Stimulated activated CD8-positive, alpha-beta memory T cell treated with anti-CD3 and anti-CD28 coated beads, Interleukin-7, amount 100 ng/mL, for 1 hour (primary cell): Measurements from ENCODE around the gene KIAA0825.

ENCODE experiments used
- DNase-seq, 2 donors: peaks; one replicate each; pipeline ENCODE4 v3.0.0-alpha.2; 2020; ENCODE audit warnings: low read depth in 2 of 2

Gene KIAA0825

DNA sequence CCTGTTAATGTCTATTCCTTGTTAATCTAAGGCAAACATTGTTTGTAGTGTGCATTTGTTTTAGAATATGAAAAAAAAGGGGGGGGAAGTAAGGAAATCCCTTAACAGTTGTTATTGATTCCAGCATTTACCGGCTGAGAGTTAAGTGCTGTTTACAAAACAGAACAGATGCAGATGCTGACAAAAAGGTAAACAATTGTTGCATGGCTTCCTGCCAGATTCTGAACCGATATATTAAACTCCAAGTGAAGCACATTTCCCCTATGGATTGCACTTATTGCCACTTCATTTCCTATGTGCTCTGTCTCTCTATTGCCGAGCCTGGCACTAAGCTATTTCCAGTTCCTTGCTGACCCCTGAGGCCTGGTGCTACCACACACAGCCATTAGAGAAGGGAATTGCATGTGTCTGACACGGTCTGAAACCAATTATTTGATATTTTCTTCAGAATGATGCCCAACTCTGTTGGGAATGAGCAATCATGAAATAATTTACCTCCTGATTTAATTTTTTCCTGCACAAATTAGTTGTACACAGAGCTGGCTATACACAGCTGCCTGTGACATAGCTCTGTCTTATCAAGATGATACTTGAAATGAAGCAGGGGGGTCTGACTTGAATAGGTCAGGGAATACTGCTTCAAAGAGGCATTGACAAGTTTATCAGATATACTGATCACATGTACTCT is 109.8 kb downstream of the KIAA0825 start:
- DNase-seq: no peak

DNA sequence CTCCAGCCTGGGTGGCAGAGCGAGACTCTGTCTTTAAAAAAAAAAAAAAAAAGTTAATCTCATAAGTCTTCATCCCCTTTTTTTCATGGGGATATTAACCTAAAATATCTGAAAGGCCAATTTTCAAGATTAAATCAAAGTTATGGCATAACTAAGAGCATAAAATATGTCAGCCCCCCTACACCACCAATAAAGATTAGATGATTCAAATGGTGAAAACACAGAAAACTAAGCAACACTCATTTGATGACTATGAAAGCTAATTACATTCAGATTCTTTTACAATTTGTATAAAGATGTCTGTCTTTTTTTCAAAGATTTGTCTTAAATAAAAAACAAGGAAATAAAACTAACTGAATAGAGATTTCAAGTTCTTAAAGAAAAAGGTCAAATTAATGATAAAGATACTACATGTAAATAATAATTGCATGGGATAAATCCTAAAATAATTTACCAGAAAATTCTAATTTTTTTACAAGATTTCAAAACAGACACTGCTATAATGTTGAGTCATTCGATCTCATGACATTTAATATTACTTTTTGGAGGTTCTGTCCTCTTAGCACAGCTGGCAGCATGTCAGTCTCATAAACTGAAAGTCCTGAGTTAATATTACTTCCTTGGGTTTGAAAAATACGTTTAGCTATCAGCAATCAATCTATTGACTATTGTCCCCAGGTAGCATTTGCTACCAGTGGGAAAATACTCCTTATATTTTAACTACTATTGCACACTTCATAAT is 112.9 kb downstream of the KIAA0825 start:
- DNase-seq: no peak

- no peak for DNase-seq
Observed at GRCh38 chr5:94503677-94504076, 114.7 kb downstream of the KIAA0825 start.

GRCh38 chr5:94501365-94501764 is 117.0 kb downstream of the KIAA0825 start:
- no peak for DNase-seq

DNA sequence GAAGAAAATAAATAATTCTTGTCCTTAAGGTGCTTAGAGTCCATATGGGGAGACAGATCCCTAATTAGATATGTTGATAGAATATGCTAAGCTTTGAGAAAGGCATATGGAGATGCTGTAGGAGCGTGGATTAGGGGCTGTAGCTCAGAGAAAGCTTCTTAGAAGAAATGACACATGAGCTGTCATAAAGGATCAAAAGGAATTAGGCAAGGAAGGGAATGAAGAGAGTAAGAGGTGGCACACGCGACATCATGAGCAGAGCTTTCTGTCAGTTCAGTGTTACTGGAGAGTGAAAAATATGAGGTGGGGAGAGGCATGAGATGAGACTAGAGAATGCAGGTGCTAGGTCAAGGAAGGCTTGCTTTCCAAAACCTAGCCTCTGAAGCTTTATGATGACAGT is 118.6 kb downstream of the KIAA0825 start:
- DNase-seq: no peak

DNA sequence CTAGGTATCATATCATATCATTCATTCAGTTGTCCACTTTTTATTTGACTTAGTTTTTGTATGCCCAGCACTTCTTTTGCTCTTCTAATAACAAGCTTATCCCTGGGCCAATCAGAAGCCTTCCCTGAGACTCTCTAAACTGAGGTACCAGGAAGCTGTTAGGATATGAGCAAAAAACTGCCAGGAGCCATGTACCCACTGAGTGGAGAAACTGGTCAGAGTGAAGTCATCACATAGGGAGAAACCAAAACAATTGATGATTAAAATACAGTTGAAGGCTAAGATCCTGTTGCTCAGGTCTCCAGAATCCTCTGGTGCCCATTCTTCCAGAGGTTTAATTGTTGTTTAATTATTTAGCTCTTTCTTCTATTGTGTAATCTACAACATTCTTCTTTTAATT is 120.2 kb downstream of the KIAA0825 start:
- DNase-seq: no peak

GRCh38 chr5:94485067-94485466 is 133.3 kb downstream of the KIAA0825 start:
- DNase-seq: no peak

GRCh38 chr5:94481059-94481458 is 137.3 kb downstream of the KIAA0825 start:
- DNase-seq: no peak

DNA sequence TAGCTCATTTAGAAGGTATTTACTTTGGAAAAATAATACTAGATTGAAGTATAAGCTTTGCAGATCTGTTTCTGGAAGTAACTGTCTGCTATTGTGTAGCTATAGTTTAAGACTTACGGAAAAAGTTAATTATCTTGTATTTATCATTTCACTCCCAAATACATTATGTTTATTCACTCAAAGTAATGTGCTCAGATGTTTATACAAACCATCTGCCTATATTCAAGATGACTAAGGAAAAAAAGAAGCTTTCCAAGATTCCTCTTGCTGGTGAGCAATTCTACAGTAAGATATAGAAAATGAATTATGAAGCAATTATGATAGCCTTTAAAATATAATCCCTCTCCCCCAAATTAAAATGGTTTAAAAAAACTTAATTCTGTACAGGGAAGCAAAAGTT is 137.9 kb downstream of the KIAA0825 start:
- no peak for DNase-seq

- no peak for DNase-seq
Observed at GRCh38 chr5:94473936-94474335, 144.5 kb downstream of the KIAA0825 start.

GRCh38 chr5:94471521-94471920 is 146.9 kb downstream of the KIAA0825 start:
- DNase-seq: no peak

- DNase-seq: no peak
Observed at GRCh38 chr5:94470802-94471201, 147.6 kb downstream of the KIAA0825 start.

- no peak for DNase-seq
Observed at GRCh38 chr5:94469894-94470329, 148.5 kb downstream of the KIAA0825 start.

DNA sequence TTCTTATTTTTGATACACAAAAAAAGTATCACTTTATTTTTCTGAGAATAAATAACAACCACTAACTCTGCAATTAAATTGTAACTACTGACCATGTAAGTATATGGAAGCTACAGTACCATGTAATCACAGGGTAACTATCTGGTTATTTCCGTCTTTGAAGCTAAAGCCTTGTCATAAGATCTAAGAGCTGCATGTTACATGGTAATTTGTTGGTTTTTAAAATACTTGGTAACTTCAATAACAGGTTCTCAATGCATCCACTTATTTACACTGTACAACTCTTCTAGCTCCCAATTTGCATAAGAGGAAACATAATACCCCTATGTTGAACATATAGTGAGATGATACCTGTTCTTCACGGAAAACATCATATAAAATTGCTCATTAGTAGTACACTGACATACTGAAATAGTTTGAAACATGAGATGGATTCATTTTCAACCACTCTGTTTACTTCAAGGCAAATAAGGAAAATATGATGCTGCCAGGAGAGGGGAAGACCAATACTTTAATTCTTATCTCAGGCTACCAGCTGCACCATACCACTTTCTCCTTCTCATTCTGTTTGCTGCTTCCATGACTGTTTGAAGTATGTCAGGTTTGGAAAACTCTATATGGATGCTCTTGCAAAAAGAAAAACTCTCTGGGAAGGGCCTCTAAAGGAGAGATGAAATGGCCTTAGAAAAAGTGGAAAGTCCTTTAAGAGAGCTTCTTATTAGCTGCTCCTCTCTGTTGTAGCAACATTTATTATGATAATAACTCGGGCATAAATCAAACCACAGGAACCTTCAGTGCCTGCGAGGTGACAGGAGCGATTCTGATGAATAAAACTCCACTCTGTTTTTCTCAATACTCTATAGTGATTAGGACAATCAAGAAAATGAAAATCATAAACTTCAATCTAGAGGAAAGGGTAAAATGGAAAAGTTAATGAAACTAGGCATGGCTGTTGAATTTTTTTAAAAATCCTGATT is 150.2 kb downstream of the KIAA0825 start:
- DNase-seq: no peak

DNA sequence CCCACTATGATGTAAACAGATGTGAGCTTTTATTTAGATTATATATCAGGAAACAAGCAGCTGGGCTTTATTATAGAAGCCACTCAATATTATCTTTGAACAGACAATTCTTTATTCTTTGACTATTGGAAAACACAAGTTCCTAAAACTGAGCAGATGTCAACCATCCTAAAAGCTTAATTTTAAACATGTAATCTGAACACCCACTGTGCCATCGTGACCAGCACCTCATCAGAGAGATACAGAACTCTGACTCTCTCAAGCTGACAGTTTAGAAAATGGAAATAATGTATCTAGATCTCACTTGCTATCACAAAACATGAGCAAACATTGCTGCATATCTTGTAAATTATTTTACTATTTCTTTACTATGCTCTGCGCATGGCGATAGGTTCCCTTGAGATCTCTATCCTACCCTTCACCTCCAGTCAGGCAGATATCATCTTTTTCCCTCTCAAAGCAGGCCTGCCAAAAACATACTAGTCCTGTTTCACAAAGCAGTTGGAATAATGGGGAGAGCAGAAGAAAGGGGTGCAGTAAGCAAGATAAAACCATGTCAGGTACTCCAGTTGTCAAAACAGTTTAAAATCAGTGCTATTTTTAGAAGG is 151.0 kb downstream of the KIAA0825 start:
- no peak for DNase-seq

GRCh38 chr5:94463739-94464138 is 154.7 kb downstream of the KIAA0825 start:
- DNase-seq: no peak

GRCh38 chr5:94461131-94461530 is 157.3 kb downstream of the KIAA0825 start:
- DNase-seq: no peak

GRCh38 chr5:94459915-94460314 is 158.5 kb downstream of the KIAA0825 start:
- no peak for DNase-seq

DNA sequence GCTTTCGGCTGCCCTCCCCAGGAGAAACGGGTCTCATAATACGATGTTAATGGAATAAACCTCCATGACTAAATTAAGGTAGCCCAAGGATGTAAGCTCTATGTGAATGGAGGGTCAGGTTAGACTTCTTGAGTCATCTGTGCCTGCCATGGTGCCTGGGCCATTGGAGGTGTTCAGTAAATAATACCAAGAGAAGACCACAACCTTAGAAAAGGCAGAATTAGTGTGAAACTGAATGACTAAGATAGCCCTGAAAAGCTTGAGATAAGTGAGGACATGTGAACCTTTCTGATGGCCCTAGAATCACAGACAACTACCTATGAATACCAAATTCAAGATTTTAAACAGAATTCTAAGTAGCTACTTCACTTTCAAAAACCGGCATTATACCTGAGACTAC is 160.6 kb downstream of the KIAA0825 start:
- DNase-seq: no peak

- DNase-seq: no peak
Observed at GRCh38 chr5:94445726-94446125, 172.7 kb downstream of the KIAA0825 start.

GRCh38 chr5:94442991-94443390 is 175.4 kb downstream of the KIAA0825 start:
- DNase-seq: no peak

DNA sequence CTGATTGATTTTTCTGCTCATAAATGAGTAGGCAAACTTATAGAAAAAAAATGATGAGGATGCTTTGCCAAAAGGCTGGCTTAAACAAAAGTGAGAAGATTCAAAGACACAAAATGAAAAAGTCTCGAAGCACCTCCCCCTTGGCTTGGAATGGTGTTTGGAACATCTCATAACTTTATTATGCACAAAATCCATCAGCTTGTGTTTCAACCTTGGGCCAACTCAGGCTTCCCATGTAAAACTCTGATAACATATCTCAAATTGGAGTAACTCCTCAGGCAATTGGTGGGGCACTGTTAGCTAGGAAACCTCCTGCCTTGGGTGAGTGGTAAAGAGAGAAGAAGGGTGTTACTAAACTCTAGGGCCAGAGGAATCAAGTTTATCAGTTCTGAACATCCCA is 176.3 kb downstream of the KIAA0825 start:
- no peak for DNase-seq
